Loucy (cell line): ENCODE measurements around the gene TMEM256.

Experiments used
- H2AFZ ChIP-seq: fragments of 200-600 bp; sonication (generic); 2 replicates; pipeline ENCODE4 v1.6.0; 2016; ENCODE audit warnings: antibody characterized with exemption, mild to moderate bottlenecking, low read length, moderate library complexity
- H3F3A ChIP-seq: fragments of 200-600 bp; 2 replicates; pipeline ENCODE4 v1.6.0; 2016; ENCODE audit warnings: antibody characterized with exemption, low read depth, mild to moderate bottlenecking
- H3K27me3 ChIP-seq: fragments of 200-600 bp; sonication (generic); 2 replicates; pipeline ENCODE4 v1.6.1; 2014; ENCODE audit warnings: low read length, mild to moderate bottlenecking; ENCODE audit not compliant: insufficient read depth, poor library complexity, severe bottlenecking
- H3K36me3 ChIP-seq: fragments of 200-600 bp; sonication (generic); 2 replicates; pipeline ENCODE4 v1.6.1; 2016; ENCODE audit warnings: low read length; ENCODE audit not compliant: insufficient read depth
- H3K4me1 ChIP-seq: fragments of 200-600 bp; sonication (generic); 2 replicates; pipeline ENCODE4 v1.5.1; 2014; ENCODE audit warnings: low read length, mild to moderate bottlenecking; ENCODE audit not compliant: insufficient read depth, poor library complexity, severe bottlenecking
- H3K4me2 ChIP-seq: fragments of 200-600 bp; sonication (generic); 2 replicates; pipeline ENCODE4 v1.6.0; 2014; ENCODE audit warnings: antibody characterized with exemption, low read length, low read depth, mild to moderate bottlenecking; ENCODE audit not compliant: poor library complexity, severe bottlenecking
- H3K4me3 ChIP-seq: fragments of 200-600 bp; sonication (generic); 2 replicates; pipeline ENCODE4 v1.5.1; 2014; ENCODE audit warnings: low read length, mild to moderate bottlenecking, mixed read lengths; ENCODE audit not compliant: poor library complexity, severe bottlenecking
- H3K79me2 ChIP-seq: fragments of 200-600 bp; sonication (generic); 2 replicates; pipeline ENCODE4 v1.6.1; 2014; ENCODE audit warnings: low read length; ENCODE audit not compliant: insufficient read depth
- H3K9ac ChIP-seq: fragments of 200-600 bp; sonication (generic); 2 replicates; pipeline ENCODE4 v1.6.0; 2014; ENCODE audit warnings: mild to moderate bottlenecking, low read depth, low read length, moderate library complexity; ENCODE audit not compliant: poor library complexity, severe bottlenecking
- H3K9me2 ChIP-seq: fragments of 200-600 bp; sonication (generic); replicated peaks from 2 replicates; pipeline ENCODE4 v1.6.1; 2016; ENCODE audit warnings: low read depth, low read length, mixed read lengths
- H3K9me3 ChIP-seq: fragments of 200-600 bp; sonication (generic); 2 replicates; pipeline ENCODE4 v1.6.1; 2014; ENCODE audit warnings: mild to moderate bottlenecking, antibody characterized with exemption, low read length, low read depth; ENCODE audit not compliant: insufficient read depth
- H4K20me1 ChIP-seq: fragments of 200-600 bp; sonication (generic); 2 replicates; pipeline ENCODE4 v1.6.0; 2014; ENCODE audit warnings: antibody characterized with exemption, low read length, mild to moderate bottlenecking; ENCODE audit not compliant: insufficient read depth, poor library complexity, severe bottlenecking
- EZH2phosphoT487 ChIP-seq: fragments of 200-600 bp; IDR thresholded peaks from 2 replicates; pipeline ENCODE4 v1.6.1; 2018; ENCODE audit warnings: antibody characterized with exemption, mild to moderate bottlenecking, moderate library complexity, borderline replicate concordance
- TF ChIP-seq, protein P1 (sequence below): fragments of 200-600 bp; sonication (generic); conservative IDR thresholded peaks from 2 replicates; pipeline ENCODE4 v1.5.1; 2014; ENCODE audit warnings: mild to moderate bottlenecking, antibody characterized with exemption, low read length

The TMEM256 gene

GRCh38 chr17:7388856-7389255, 15.0 kb downstream of the TMEM256 start:
- Histone ChIP-seq H3K36me3 (no peaks in the 10 kb centered on the region), H3K4me1 (peaks cover 6% of the 10 kb centered on the region), H3K9ac (no peak overlapping the region), H3K4me2 (no peak overlapping the region), H4K20me1 (no peaks in the 10 kb centered on the region), H3K9me3 (no peaks in the 10 kb centered on the region), H3K27me3 (no peaks in the 10 kb centered on the region), H3K9me2 (no peaks in the 10 kb centered on the region), H2AFZ (no peak overlapping the region), H3K79me2 (no peaks in the 10 kb centered on the region), H3F3A (no peaks in the 10 kb centered on the region), H3K4me3 (no peak overlapping the region)
- TF ChIP-seq, protein P1, sequence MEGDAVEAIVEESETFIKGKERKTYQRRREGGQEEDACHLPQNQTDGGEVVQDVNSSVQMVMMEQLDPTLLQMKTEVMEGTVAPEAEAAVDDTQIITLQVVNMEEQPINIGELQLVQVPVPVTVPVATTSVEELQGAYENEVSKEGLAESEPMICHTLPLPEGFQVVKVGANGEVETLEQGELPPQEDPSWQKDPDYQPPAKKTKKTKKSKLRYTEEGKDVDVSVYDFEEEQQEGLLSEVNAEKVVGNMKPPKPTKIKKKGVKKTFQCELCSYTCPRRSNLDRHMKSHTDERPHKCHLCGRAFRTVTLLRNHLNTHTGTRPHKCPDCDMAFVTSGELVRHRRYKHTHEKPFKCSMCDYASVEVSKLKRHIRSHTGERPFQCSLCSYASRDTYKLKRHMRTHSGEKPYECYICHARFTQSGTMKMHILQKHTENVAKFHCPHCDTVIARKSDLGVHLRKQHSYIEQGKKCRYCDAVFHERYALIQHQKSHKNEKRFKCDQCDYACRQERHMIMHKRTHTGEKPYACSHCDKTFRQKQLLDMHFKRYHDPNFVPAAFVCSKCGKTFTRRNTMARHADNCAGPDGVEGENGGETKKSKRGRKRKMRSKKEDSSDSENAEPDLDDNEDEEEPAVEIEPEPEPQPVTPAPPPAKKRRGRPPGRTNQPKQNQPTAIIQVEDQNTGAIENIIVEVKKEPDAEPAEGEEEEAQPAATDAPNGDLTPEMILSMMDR = no peak
- no peak for TF ChIP-seq EZH2phosphoT487

GRCh38 chr17:7384489-7385081, 19.3 kb downstream of the TMEM256 start:
- no peaks in the 10 kb centered on the region for H4K20me1 ChIP-seq
- H3F3A ChIP-seq = no peaks in the 10 kb centered on the region
- no peak for TF ChIP-seq EZH2phosphoT487
- H2AFZ ChIP-seq = peak overlapping the region; percentile 59; the same call in 1 of the 2 replicates
- no peaks in the 10 kb centered on the region for H3K27me3 ChIP-seq
- H3K4me3 ChIP-seq = peak overlapping the region; percentile 57
- H3K36me3 ChIP-seq = no peaks in the 10 kb centered on the region
- H3K4me1 ChIP-seq = no peaks in the 10 kb centered on the region
- no peaks in the 10 kb centered on the region for H3K9me3 ChIP-seq
- H3K9ac ChIP-seq = no peak overlapping the region
- no peaks in the 10 kb centered on the region for H3K9me2 ChIP-seq
- peak overlapping the region; percentile 54 for H3K4me2 ChIP-seq
- H3K79me2 ChIP-seq = no peaks in the 10 kb centered on the region

DNA sequence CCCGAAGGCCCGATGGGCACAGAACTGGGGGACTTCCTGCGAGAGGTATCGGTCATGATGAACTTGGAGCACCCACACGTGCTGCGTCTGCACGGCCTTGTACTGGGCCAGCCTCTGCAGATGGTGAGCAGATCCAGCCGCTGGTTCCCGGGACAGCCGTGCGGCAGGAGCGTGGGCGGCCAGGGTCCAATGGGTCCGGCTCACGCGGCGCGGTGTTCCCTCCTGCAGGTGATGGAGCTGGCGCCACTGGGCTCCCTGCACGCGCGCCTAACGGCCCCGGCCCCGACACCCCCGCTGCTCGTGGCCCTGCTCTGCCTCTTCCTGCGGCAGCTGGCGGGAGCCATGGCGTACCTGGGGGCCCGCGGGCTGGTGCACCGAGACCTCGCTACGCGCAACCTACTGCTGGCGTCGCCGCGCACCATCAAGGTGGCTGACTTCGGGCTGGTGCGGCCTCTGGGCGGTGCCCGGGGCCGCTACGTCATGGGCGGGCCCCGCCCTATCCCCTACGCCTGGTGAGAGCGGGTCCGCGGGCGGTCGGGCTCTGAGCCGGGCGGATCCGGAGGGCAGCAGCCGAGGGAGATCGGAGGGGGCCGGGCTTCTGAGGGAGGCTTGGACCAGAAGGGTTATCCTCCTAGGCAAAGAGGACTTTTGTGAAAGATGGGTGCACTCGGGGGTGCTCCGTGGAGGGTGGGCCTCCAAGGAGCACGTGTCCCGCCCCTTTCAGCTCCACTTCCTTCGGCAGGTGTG, 20.0 kb downstream of the TMEM256 start:
- Histone ChIP-seq H3K27me3 (no peaks in the 10 kb centered on the region), H2AFZ (peak overlapping the region; percentile 59; the same call in 1 of the 2 replicates), H3K4me2 (peak overlapping the region; percentile 54), H4K20me1 (no peaks in the 10 kb centered on the region), H3F3A (no peaks in the 10 kb centered on the region), H3K9me3 (no peaks in the 10 kb centered on the region), H3K79me2 (no peaks in the 10 kb centered on the region), H3K4me3 (peak overlapping the region; percentile 57), H3K4me1 (no peaks in the 10 kb centered on the region), H3K36me3 (no peaks in the 10 kb centered on the region), H3K9ac (no peak overlapping the region), H3K9me2 (no peaks in the 10 kb centered on the region)
- TF ChIP-seq, protein P1 = no peak
- no peak for TF ChIP-seq EZH2phosphoT487

DNA sequence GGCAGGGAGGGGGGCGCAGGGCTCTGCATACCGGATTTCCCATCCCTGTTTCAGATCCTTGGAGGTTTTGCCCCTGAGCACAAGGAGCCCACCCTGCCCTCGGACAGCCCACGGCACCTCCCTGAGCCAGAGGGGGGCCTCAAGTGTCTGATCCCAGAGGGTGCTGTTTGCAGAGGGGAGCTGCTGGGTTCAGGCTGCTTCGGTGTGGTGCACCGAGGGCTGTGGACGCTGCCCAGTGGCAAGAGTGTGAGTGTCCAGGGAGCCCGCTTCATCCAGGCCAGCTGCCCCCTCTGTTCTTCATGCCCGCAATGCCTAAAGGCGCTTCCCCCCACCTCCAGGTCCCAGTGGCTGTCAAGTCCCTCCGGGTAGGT, 20.5 kb downstream of the TMEM256 start:
- Histone ChIP-seq H3K4me1 (no peaks in the 10 kb centered on the region), H3K36me3 (no peaks in the 10 kb centered on the region), H3K4me3 (no peak overlapping the region), H3K4me2 (no peak overlapping the region), H3K9me2 (no peaks in the 10 kb centered on the region), H3K79me2 (no peaks in the 10 kb centered on the region), H3K27me3 (no peaks in the 10 kb centered on the region), H3K9ac (no peak overlapping the region), H2AFZ (no peak overlapping the region), H3K9me3 (no peaks in the 10 kb centered on the region), H4K20me1 (no peaks in the 10 kb centered on the region), H3F3A (no peaks in the 10 kb centered on the region)
- TF ChIP-seq EZH2phosphoT487 = no peak
- TF ChIP-seq, protein P1 = no peak
